ENCODE results near the gene METTL6. TPM values are rescaled to one million over a fixed set of nuclear protein-coding genes. Genes with fewer than 3 reads are reported as not detected.
A peak's percentile ranks its signal among the peaks of the same experiment; 100 is the strongest.
"Not testable (repeated sequence)": the region's sequence is repeated elsewhere in the genome, so short reads cannot be mapped to it uniquely, and the experiment has no call there.

METTL6 gene
- total and polyA plus RNA-seq, 2 experiments from 2014 or later, result 21.6 to 30.9 TPM

- Histone ChIP-seq H3K9me2 (ENCODE audit: insufficient read depth) (no peaks in the 10 kb centered on the region), H3K27me3 (replicated peaks; ENCODE audit: insufficient read depth) (no peaks in the 10 kb centered on the region), H3K4me3 (no peak overlapping the region), H3F3A (ENCODE audit: insufficient read depth) (no peaks in the 10 kb centered on the region), H3K4me2 (ENCODE audit: unreplicated experiment) (no peak overlapping the region), H3K9ac (no peak overlapping the region), H3K36me3 (ENCODE audit: low read depth) (no peaks in the 10 kb centered on the region), H3K4me1 (ENCODE audit: insufficient read depth) (peaks cover 11% of the 10 kb centered on the region; the same call in 1 of the 2 replicates), H4K20me1 (ENCODE audit: insufficient read depth) (no peaks in the 10 kb centered on the region), H3K79me2 (ENCODE audit: insufficient read depth) (no peaks in the 10 kb centered on the region), H2AFZ (peak overlapping the region; percentile 50), H3K9me3 (ENCODE audit: low read depth) (no peaks in the 10 kb centered on the region), H3K27ac (no peak overlapping the region)
- WGBS, 2 experiments (ENCODE audit: low coverage in 1 of 2, low lambda C conversion rate in 2 of 2, missing lambda C conversion rate in 2 of 2), result 17 to 24% methylated on average over 5 of the region's 5 CpGs
- DNase-seq, result peak; percentile 34
- TF ChIP-seq EZH2phosphoT487 (IDR thresholded peaks at IDR 0.05; ENCODE audit: insufficient read depth, low read depth) (no peak), EZH2 (IDR thresholded peaks at IDR 0.05; ENCODE audit: insufficient read depth, poor library complexity, severe bottlenecking) (no peak)
- in situ Hi-C loops (cut with MboI), result no loop called here
Observed at GRCh38 chr3:15391007-15391406, 36.3 kb downstream of the METTL6 start.

- no peaks in the 10 kb centered on the region for H3F3A ChIP-seq (ENCODE audit: insufficient read depth)
- in situ Hi-C loops (cut with MboI), result no loop called here
- DNase-seq, result peak; percentile 21
- no peaks in the 10 kb centered on the region for H3K9me2 ChIP-seq (ENCODE audit: insufficient read depth)
- no peaks in the 10 kb centered on the region for H3K79me2 ChIP-seq (ENCODE audit: insufficient read depth)
- H4K20me1 ChIP-seq (ENCODE audit: insufficient read depth), result no peaks in the 10 kb centered on the region
- H3K27ac ChIP-seq, result no peak overlapping the region
- H3K4me2 ChIP-seq (ENCODE audit: unreplicated experiment), result no peak overlapping the region
- no peak overlapping the region for H3K4me3 ChIP-seq
- no peak overlapping the region for H3K9ac ChIP-seq
- TF ChIP-seq EZH2phosphoT487 (IDR thresholded peaks at IDR 0.05; ENCODE audit: insufficient read depth, low read depth) (no peak), EZH2 (IDR thresholded peaks at IDR 0.05; ENCODE audit: insufficient read depth, poor library complexity, severe bottlenecking) (no peak)
- 16 to 17% methylated on average over 6 of the region's 6 CpGs for WGBS, 2 experiments (ENCODE audit: low coverage in 1 of 2, low lambda C conversion rate in 2 of 2, missing lambda C conversion rate in 2 of 2)
- H3K27me3 ChIP-seq (replicated peaks; ENCODE audit: insufficient read depth), result no peaks in the 10 kb centered on the region
- no peaks in the 10 kb centered on the region for H3K9me3 ChIP-seq (ENCODE audit: low read depth)
- no peaks in the 10 kb centered on the region for H3K36me3 ChIP-seq (ENCODE audit: low read depth)
- peaks cover 15% of the 10 kb centered on the region for H3K4me1 ChIP-seq (ENCODE audit: insufficient read depth)
- peak overlapping the region; percentile 50; the same call in 1 of the 2 replicates for H2AFZ ChIP-seq
Observed at GRCh38 chr3:15390460-15390859, 36.9 kb downstream of the METTL6 start.

GRCh38 chr3:15388335-15388734 lies 39.0 kb downstream of the METTL6 start:
- H3F3A ChIP-seq (ENCODE audit: insufficient read depth); H3K79me2 ChIP-seq (ENCODE audit: insufficient read depth); H2AFZ ChIP-seq; H3K9me3 ChIP-seq (ENCODE audit: low read depth); H4K20me1 ChIP-seq (ENCODE audit: insufficient read depth); H3K36me3 ChIP-seq (ENCODE audit: low read depth); H3K9me2 ChIP-seq (ENCODE audit: insufficient read depth); H3K4me2 ChIP-seq (ENCODE audit: unreplicated experiment); H3K27me3 ChIP-seq (replicated peaks; ENCODE audit: insufficient read depth); H3K27ac ChIP-seq; H3K9ac ChIP-seq; DNase-seq; H3K4me3 ChIP-seq: not testable (repeated sequence)
- in situ Hi-C loops (cut with MboI), result loop anchor here (10.0 kb wide), 1 partner anchor 124 kb away; no protein-coding TSS in a partner anchor
- peaks cover 26% of the 10 kb centered on the region for H3K4me1 ChIP-seq (ENCODE audit: insufficient read depth)
- 96 to 98% methylated on average over 3 of the region's 3 CpGs for WGBS, 2 experiments (ENCODE audit: low coverage in 1 of 2, low lambda C conversion rate in 2 of 2, missing lambda C conversion rate in 2 of 2)

GRCh38 chr3:15387735-15388134 lies 39.6 kb downstream of the METTL6 start:
- TF ChIP-seq EZH2 (IDR thresholded peaks at IDR 0.05; ENCODE audit: insufficient read depth, poor library complexity, severe bottlenecking) (no peak), EZH2phosphoT487 (IDR thresholded peaks at IDR 0.05; ENCODE audit: insufficient read depth, low read depth) (no peak)
- 0 out of 2 replicates have a peak, but pooled peaks cover 7% of the 10 kb centered on the region for H3F3A ChIP-seq (ENCODE audit: insufficient read depth)
- no peak for DNase-seq
- no peaks in the 10 kb centered on the region for H3K36me3 ChIP-seq (ENCODE audit: low read depth)
- H3K9ac ChIP-seq, result no peak overlapping the region
- no peak overlapping the region for H3K27ac ChIP-seq
- H3K9me2 ChIP-seq (ENCODE audit: insufficient read depth), result no peaks in the 10 kb centered on the region
- peak overlapping the region; percentile 0 for H3K4me2 ChIP-seq (ENCODE audit: unreplicated experiment)
- no peaks in the 10 kb centered on the region for H3K27me3 ChIP-seq (replicated peaks; ENCODE audit: insufficient read depth)
- H3K9me3 ChIP-seq (ENCODE audit: low read depth), result no peaks in the 10 kb centered on the region
- no peak overlapping the region for H3K4me3 ChIP-seq
- no peaks in the 10 kb centered on the region for H4K20me1 ChIP-seq (ENCODE audit: insufficient read depth)
- no peaks in the 10 kb centered on the region for H3K79me2 ChIP-seq (ENCODE audit: insufficient read depth)
- H2AFZ ChIP-seq, result no peak overlapping the region
- WGBS, 2 experiments (ENCODE audit: low coverage in 1 of 2, low lambda C conversion rate in 2 of 2, missing lambda C conversion rate in 2 of 2), result 73 to 81% methylated on average over 3 of the region's 3 CpGs
- H3K4me1 ChIP-seq (ENCODE audit: insufficient read depth), result peaks cover 26% of the 10 kb centered on the region
- in situ Hi-C loops (cut with MboI), result loop anchor here (10.0 kb wide), 1 partner anchor 123 kb away; no protein-coding TSS in a partner anchor

GRCh38 chr3:15387171-15387581 lies 40.2 kb downstream of the METTL6 start:
- no peaks in the 10 kb centered on the region for H3K27me3 ChIP-seq (replicated peaks; ENCODE audit: insufficient read depth)
- 55 to 57% methylated on average over 1 of the region's 1 CpG for WGBS, 2 experiments (ENCODE audit: low coverage in 1 of 2, low lambda C conversion rate in 2 of 2, missing lambda C conversion rate in 2 of 2)
- H3K36me3 ChIP-seq (ENCODE audit: low read depth), result no peaks in the 10 kb centered on the region
- no peak overlapping the region for H3K9ac ChIP-seq
- no peak for TF ChIP-seq EZH2phosphoT487 (IDR thresholded peaks at IDR 0.05; ENCODE audit: insufficient read depth, low read depth)
- TF ChIP-seq EZH2 (IDR thresholded peaks at IDR 0.05; ENCODE audit: insufficient read depth, poor library complexity, severe bottlenecking), result no peak
- in situ Hi-C loops (cut with MboI), result loop anchor here (10.0 kb wide), 1 partner anchor 122 kb away; no protein-coding TSS in a partner anchor
- no peaks in the 10 kb centered on the region for H4K20me1 ChIP-seq (ENCODE audit: insufficient read depth)
- no peaks in the 10 kb centered on the region for H3K79me2 ChIP-seq (ENCODE audit: insufficient read depth)
- H3F3A ChIP-seq (ENCODE audit: insufficient read depth), result 0 out of 2 replicates have a peak, but pooled peaks cover 7% of the 10 kb centered on the region
- H3K4me2 ChIP-seq (ENCODE audit: unreplicated experiment), result peak overlapping the region; percentile 0
- no peak overlapping the region for H3K27ac ChIP-seq
- no peaks in the 10 kb centered on the region for H3K9me2 ChIP-seq (ENCODE audit: insufficient read depth)
- H3K4me3 ChIP-seq, result no peak overlapping the region
- no peak overlapping the region for H2AFZ ChIP-seq
- peaks cover 26% of the 10 kb centered on the region for H3K4me1 ChIP-seq (ENCODE audit: insufficient read depth)
- no peaks in the 10 kb centered on the region for H3K9me3 ChIP-seq (ENCODE audit: low read depth)
- peak; percentile 38 for DNase-seq

GRCh38 chr3:15386654-15386955 lies 40.7 kb downstream of the METTL6 start:
- H3K4me3 ChIP-seq; H3K36me3 ChIP-seq (ENCODE audit: low read depth); H2AFZ ChIP-seq; H3K9me3 ChIP-seq (ENCODE audit: low read depth); H3K9me2 ChIP-seq (ENCODE audit: insufficient read depth); H3K27ac ChIP-seq; H3K27me3 ChIP-seq (replicated peaks; ENCODE audit: insufficient read depth); H4K20me1 ChIP-seq (ENCODE audit: insufficient read depth); H3K4me2 ChIP-seq (ENCODE audit: unreplicated experiment); H3F3A ChIP-seq (ENCODE audit: insufficient read depth); H3K79me2 ChIP-seq (ENCODE audit: insufficient read depth); H3K9ac ChIP-seq; DNase-seq: not testable (repeated sequence)
- H3K4me1 ChIP-seq (ENCODE audit: insufficient read depth), result peaks cover 26% of the 10 kb centered on the region
- in situ Hi-C loops (cut with MboI), result loop anchor here (10.0 kb wide), 1 partner anchor 122 kb away; no protein-coding TSS in a partner anchor
- 88 to 91% methylated on average over 5 of the region's 5 CpGs for WGBS, 2 experiments (ENCODE audit: low coverage in 1 of 2, low lambda C conversion rate in 2 of 2, missing lambda C conversion rate in 2 of 2)

Data from GM23248 (cell line).